H9 (cell line): ENCODE results near the gene TFAP2A. TPM values are rescaled to one million over a fixed set of nuclear protein-coding genes. Genes with fewer than 3 reads are reported as not detected.

Experiments used
- DNase-seq: peaks from one replicate; pipeline ENCODE4 v3.0.0-alpha.2; 2017
- H2AFZ ChIP-seq: one replicate; pipeline ENCODE4 v1.6.1; 2013; ENCODE audit warnings: mild to moderate bottlenecking, low read length, control low read depth, moderate library complexity
- H2AK5ac ChIP-seq: 2 replicates; pipeline ENCODE4 v1.6.1; 2013; ENCODE audit warnings: low read length, control low read depth, mixed read lengths; ENCODE audit not compliant: insufficient read length
- H2BK120ac ChIP-seq: one replicate; pipeline ENCODE4 v1.6.1; 2013; ENCODE audit warnings: low read depth, mild to moderate bottlenecking, low read length, control low read depth, inconsistent platforms; ENCODE audit not compliant: poor library complexity, severe bottlenecking
- H2BK12ac ChIP-seq: 2 replicates; pipeline ENCODE4 v1.6.1; 2013; ENCODE audit warnings: low read length, control low read depth, mixed read lengths, low read depth; ENCODE audit not compliant: insufficient read length
- H2BK15ac ChIP-seq: 2 replicates; pipeline ENCODE4 v1.6.1; 2013; ENCODE audit warnings: low read depth, low read length, control low read depth
- H2BK20ac ChIP-seq: one replicate; pipeline ENCODE4 v1.6.1; 2013; ENCODE audit warnings: low read depth, mild to moderate bottlenecking, low read length, control low read depth, inconsistent platforms; ENCODE audit not compliant: poor library complexity, severe bottlenecking
- H2BK5ac ChIP-seq: 2 replicates; pipeline ENCODE4 v1.6.1; 2013; ENCODE audit warnings: low read length, control low read depth, mixed read lengths; ENCODE audit not compliant: insufficient read length
- H3K14ac ChIP-seq: 2 replicates; pipeline ENCODE4 v1.6.1; 2013; ENCODE audit warnings: low read length, control low read depth; ENCODE audit not compliant: insufficient read depth
- H3K18ac ChIP-seq: 2 replicates; pipeline ENCODE4 v1.6.1; 2013; ENCODE audit warnings: low read depth, mild to moderate bottlenecking, mixed read lengths, low read length, control low read depth; ENCODE audit not compliant: insufficient read length
- H3K23ac ChIP-seq: 2 replicates; pipeline ENCODE4 v1.6.1; 2013; ENCODE audit warnings: low read length, control low read depth, mixed read lengths, low read depth; ENCODE audit not compliant: insufficient read length
- H3K23me2 ChIP-seq: 2 replicates; pipeline ENCODE4 v1.6.1; 2013; ENCODE audit warnings: low read depth, mild to moderate bottlenecking, mixed read lengths, low read length, control low read depth; ENCODE audit not compliant: insufficient read length, poor library complexity, severe bottlenecking
- H3K27ac ChIP-seq: 2 replicates; pipeline ENCODE4 v1.5.1; 2013; ENCODE audit warnings: low read length, control low read depth, mixed read lengths, low read depth; ENCODE audit not compliant: insufficient read length
- H3K27me3 ChIP-seq: 2 replicates; pipeline ENCODE4 v1.6.1; 2013; ENCODE audit warnings: low read length, control low read depth, inconsistent platforms; ENCODE audit not compliant: insufficient read depth
- H3K4ac ChIP-seq: 2 replicates; pipeline ENCODE4 v1.6.1; 2013; ENCODE audit warnings: low read depth, mild to moderate bottlenecking, control low read depth, inconsistent platforms, low read length, moderate library complexity
- H3K4me1 ChIP-seq: 2 replicates; pipeline ENCODE4 v1.6.1; 2013; ENCODE audit warnings: low read length, control low read depth, inconsistent platforms; ENCODE audit not compliant: insufficient read depth
- H3K4me2 ChIP-seq: 2 replicates; pipeline ENCODE4 v1.6.1; 2013; ENCODE audit warnings: low read length, control low read depth, mixed read lengths; ENCODE audit not compliant: insufficient read length, insufficient read depth
- H3K56ac ChIP-seq: 2 replicates; pipeline ENCODE4 v1.6.1; 2013; ENCODE audit warnings: low read depth, mild to moderate bottlenecking, mixed read lengths, low read length, control low read depth; ENCODE audit not compliant: insufficient read length
- H3K79me1 ChIP-seq: 2 replicates; pipeline ENCODE4 v1.6.1; 2013; ENCODE audit warnings: low read depth, mild to moderate bottlenecking, moderate library complexity, low read length, control low read depth, inconsistent platforms; ENCODE audit not compliant: insufficient read depth, poor library complexity, severe bottlenecking
- H3K79me2 ChIP-seq: 2 replicates; pipeline ENCODE4 v1.6.1; 2013; ENCODE audit warnings: low read length, control low read depth, inconsistent platforms; ENCODE audit not compliant: insufficient read depth
- H3K9ac ChIP-seq: 2 replicates; pipeline ENCODE4 v1.6.1; 2013; ENCODE audit warnings: low read length, control low read depth, mixed read lengths; ENCODE audit not compliant: insufficient read length; ENCODE audit errors: extremely low read depth
- H3K9me3 ChIP-seq: one replicate; pipeline ENCODE4 v1.6.1; 2013; ENCODE audit warnings: low read depth, low read length, inconsistent platforms; ENCODE audit not compliant: control insufficient read depth
- H3T11ph ChIP-seq: one replicate; pipeline ENCODE4 v1.6.1; 2013; ENCODE audit warnings: mild to moderate bottlenecking, low read length, control low read depth, inconsistent platforms
- H4K20me1 ChIP-seq: one replicate; pipeline ENCODE4 v1.6.1; 2013; ENCODE audit not compliant: control insufficient read depth, insufficient read length, insufficient read depth
- H4K5ac ChIP-seq: 2 replicates; pipeline ENCODE4 v1.6.1; 2013; ENCODE audit warnings: low read depth, mild to moderate bottlenecking, mixed read lengths, low read length, control low read depth; ENCODE audit not compliant: insufficient read length
- H4K8ac ChIP-seq: replicated peaks from 2 replicates; pipeline ENCODE4 v1.6.1; 2013; ENCODE audit warnings: low read length, control low read depth, mixed read lengths, low read depth; ENCODE audit not compliant: insufficient read length
- H4K91ac ChIP-seq: 2 replicates; pipeline ENCODE4 v1.6.1; 2013; ENCODE audit warnings: low read depth, mild to moderate bottlenecking, moderate library complexity, mixed read lengths, low read length, control low read depth; ENCODE audit not compliant: insufficient read length
- H3K27ac Mint-ChIP-seq, 3 experiments: 2 replicates in 2 of 3; 3 replicates in 1 of 3; pipeline ENCODE4 v1.8.0; 2020 to 2021; ENCODE audit warnings: mixed read lengths in 3 of 3, mild to moderate bottlenecking in 1 of 3, moderate library complexity in 1 of 3
- H3K27me3 Mint-ChIP-seq: 2 replicates; pipeline ENCODE4 v1.8.0; 2021; ENCODE audit warnings: low read depth, mild to moderate bottlenecking, moderate library complexity, mixed read lengths
- H3K36me3 Mint-ChIP-seq, 3 experiments: 2 replicates in 2 of 3; 3 replicates in 1 of 3; pipeline ENCODE4 v1.8.0; 2020 to 2021; ENCODE audit warnings: low read depth in 3 of 3, mixed read lengths in 3 of 3; ENCODE audit not compliant: insufficient read depth in 1 of 3
- H3K4me1 Mint-ChIP-seq, 2 experiments: 2 replicates each; pipeline ENCODE4 v1.8.0; 2020; ENCODE audit warnings: mixed read lengths in 2 of 2
- H3K4me3 Mint-ChIP-seq, 2 experiments: 2 replicates in 1 of 2; 3 replicates in 1 of 2; pipeline ENCODE4 v1.8.0; 2020 to 2021; ENCODE audit warnings: mild to moderate bottlenecking in 2 of 2, mixed read lengths in 2 of 2, moderate library complexity in 1 of 2
- H3K9me3 Mint-ChIP-seq, 2 experiments: 2 replicates in 1 of 2; 3 replicates in 1 of 2; pipeline ENCODE4 v1.8.0; 2020; ENCODE audit warnings: mild to moderate bottlenecking in 2 of 2, mixed read lengths in 2 of 2, moderate library complexity in 1 of 2
- CTCF ChIP-seq: fragments of 200-600 bp; sonication (generic); conservative IDR thresholded peaks from 3 replicates; pipeline ENCODE4 v1.8.0; 2021; ENCODE audit warnings: antibody characterized with exemption, mild to moderate bottlenecking
- WGBS: extraction: QIAGEN DNeasy Blood & Tissue Kit; methylation state at CpG from one replicate; pipeline ENCODE4 v1.1.7; 2013; ENCODE audit warnings: missing lambda C conversion rate, low lambda C conversion rate, mixed read lengths; ENCODE audit not compliant: insufficient read length; ENCODE audit errors: extremely low coverage; 5-methylcytosine and 5-hydroxymethylcytosine counted together
- total RNA-seq: library from RNA; stranded (reverse); gene quantifications from 2 replicates; pipeline ENCODE4 v1.2.1, GENCODE V29; 2021

Gene TFAP2A
- total RNA-seq, 1 experiment from 2014 or later: 2.6 TPM

GRCh38 chr6:10373642-10374359, 41.1 kb downstream of the TFAP2A start:
- Mint-ChIP-seq H3K27me3 (peaks cover 53% of the 10 kb centered on the region), H3K9me3 (no peaks in the 10 kb centered on the region; a peak in 1 of 5 replicates), H3K4me3 (no peak overlapping the region), H3K36me3 (no peaks in the 10 kb centered on the region), H3K27ac (no peak overlapping the region), H3K4me1 (peaks cover 11 to 15% of the 10 kb centered on the region in 2 experiments)
- Histone ChIP-seq H4K5ac (no peak overlapping the region), H3K79me2 (no peaks in the 10 kb centered on the region), H2AK5ac (no peak overlapping the region), H3K9me3 (no peaks in the 10 kb centered on the region), H3K9ac (no peak overlapping the region), H3K23ac (no peak overlapping the region), H3K27me3 (no peaks in the 10 kb centered on the region), H2BK15ac (no peak overlapping the region), H3K27ac (no peak overlapping the region), H3K23me2 (no peaks in the 10 kb centered on the region), H4K91ac (no peak overlapping the region), H2BK20ac (no peak overlapping the region), H4K8ac (no peak overlapping the region), H3K4me1 (no peaks in the 10 kb centered on the region), H3K18ac (no peak overlapping the region), H2BK120ac (no peak overlapping the region), H3T11ph (no peak overlapping the region), H3K14ac (no peak overlapping the region), H3K56ac (no peak overlapping the region), H2AFZ (no peak overlapping the region), H3K4ac (no peak overlapping the region), H2BK5ac (no peak overlapping the region), H2BK12ac (no peak overlapping the region), H3K79me1 (no peaks in the 10 kb centered on the region), H4K20me1 (no peaks in the 10 kb centered on the region), H3K4me2 (no peak overlapping the region)
- no peak for DNase-seq
- no CpG with 5 or more reads among the region's 3 CpGs for WGBS
- no peak for TF ChIP-seq CTCF
